ENCODE data around the gene KHDRBS2.

- TF ChIP-seq GATA2 (IDR thresholded peaks at IDR 0.05; ENCODE audit: low read depth, low read length) = no peak
- no peak for TF ChIP-seq GATA3 (IDR thresholded peaks at IDR 0.05; ENCODE audit: low read depth, low read length)
These were observed 38.8 kb upstream of the KHDRBS2 start for GRCh38 chr6:62324834-62325233.
